Neural cell (in vitro differentiated cells): Measurements from ENCODE around the gene RERE.

Experiments used
- EP300 ChIP-seq: fragments of 450-650 bp; conservative IDR thresholded peaks from 2 replicates; pipeline ENCODE4 v1.6.1; 2014; ENCODE audit warnings: antibody characterized with exemption, mild to moderate bottlenecking, moderate library complexity; ENCODE audit not compliant: poor library complexity, severe bottlenecking
- EZH2 ChIP-seq: fragments of 200-600, 300-800 bp; shearing (Covaris generic), sonication (generic); IDR thresholded peaks from 2 replicates; pipeline ENCODE4 v1.6.1; 2014; ENCODE audit warnings: antibody characterized with exemption, low read length, borderline replicate concordance, mild to moderate bottlenecking; ENCODE audit not compliant: insufficient read depth, poor library complexity, severe bottlenecking
- MXI1 ChIP-seq: fragments of 450-650 bp; conservative IDR thresholded peaks from 2 replicates; pipeline ENCODE4 v1.6.1; 2014; ENCODE audit warnings: antibody characterized with exemption, mild to moderate bottlenecking; ENCODE audit not compliant: poor library complexity, severe bottlenecking
- POLR2AphosphoS5 ChIP-seq: IDR thresholded peaks from 2 replicates; pipeline ENCODE4 v1.6.1; 2012
- SMC3 ChIP-seq: fragments of 450-650 bp; conservative IDR thresholded peaks from 2 replicates; pipeline ENCODE4 v1.6.1; 2014; ENCODE audit warnings: antibody characterized with exemption, mild to moderate bottlenecking, moderate library complexity; ENCODE audit not compliant: poor library complexity
- TF ChIP-seq, protein P1 (sequence below): fragments of 450-650 bp; IDR thresholded peaks from 2 replicates; pipeline ENCODE4 v1.5.1; 2014; ENCODE audit warnings: antibody characterized with exemption, mild to moderate bottlenecking, moderate library complexity; ENCODE audit not compliant: poor library complexity, severe bottlenecking

DNA sequence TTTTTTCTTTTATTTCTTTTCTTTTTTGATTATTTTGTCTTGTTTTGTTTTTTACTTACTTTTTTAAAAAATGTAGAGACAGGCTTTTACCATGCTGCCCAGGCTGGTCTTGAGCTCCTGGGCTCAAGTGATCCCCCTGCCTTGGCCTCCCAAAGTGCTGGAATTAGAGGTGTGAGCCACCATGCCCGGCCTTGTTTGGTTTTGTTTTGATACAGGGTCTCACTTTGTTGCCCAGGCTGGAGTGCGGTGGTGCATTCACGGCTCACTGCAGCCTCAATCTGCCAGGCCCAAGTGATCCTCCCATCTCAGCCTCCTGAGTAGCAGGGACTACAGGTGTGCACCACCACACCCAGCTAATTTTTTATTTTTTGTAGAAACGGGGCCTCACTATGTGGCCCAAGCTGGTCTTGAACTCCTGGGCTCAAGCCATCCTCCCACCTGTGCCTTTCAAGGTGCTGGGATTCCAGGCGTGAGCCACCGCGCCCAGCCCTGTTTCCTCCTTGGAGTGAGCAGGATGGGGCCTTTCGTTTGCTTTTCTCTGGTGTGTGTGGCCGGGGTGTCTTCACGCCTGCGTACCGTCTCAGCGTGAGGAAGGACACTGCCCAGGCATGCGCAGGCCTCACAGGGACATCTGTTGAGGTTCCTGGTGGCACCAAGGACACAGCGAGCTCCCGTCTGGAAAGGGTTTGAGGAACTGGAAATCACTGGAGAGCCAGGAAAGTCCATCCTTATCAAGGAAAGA is 484.0 kb downstream of the RERE start:
- no peak for TF ChIP-seq EP300
- no peak for TF ChIP-seq POLR2AphosphoS5
- TF ChIP-seq, protein P1, sequence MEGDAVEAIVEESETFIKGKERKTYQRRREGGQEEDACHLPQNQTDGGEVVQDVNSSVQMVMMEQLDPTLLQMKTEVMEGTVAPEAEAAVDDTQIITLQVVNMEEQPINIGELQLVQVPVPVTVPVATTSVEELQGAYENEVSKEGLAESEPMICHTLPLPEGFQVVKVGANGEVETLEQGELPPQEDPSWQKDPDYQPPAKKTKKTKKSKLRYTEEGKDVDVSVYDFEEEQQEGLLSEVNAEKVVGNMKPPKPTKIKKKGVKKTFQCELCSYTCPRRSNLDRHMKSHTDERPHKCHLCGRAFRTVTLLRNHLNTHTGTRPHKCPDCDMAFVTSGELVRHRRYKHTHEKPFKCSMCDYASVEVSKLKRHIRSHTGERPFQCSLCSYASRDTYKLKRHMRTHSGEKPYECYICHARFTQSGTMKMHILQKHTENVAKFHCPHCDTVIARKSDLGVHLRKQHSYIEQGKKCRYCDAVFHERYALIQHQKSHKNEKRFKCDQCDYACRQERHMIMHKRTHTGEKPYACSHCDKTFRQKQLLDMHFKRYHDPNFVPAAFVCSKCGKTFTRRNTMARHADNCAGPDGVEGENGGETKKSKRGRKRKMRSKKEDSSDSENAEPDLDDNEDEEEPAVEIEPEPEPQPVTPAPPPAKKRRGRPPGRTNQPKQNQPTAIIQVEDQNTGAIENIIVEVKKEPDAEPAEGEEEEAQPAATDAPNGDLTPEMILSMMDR: no peak
- no peak for TF ChIP-seq EZH2
- no peak for TF ChIP-seq SMC3
- no peak for TF ChIP-seq MXI1
